HepG2 (cell line): ENCODE results near the gene MIF. TPM values are rescaled to one million over a fixed set of nuclear protein-coding genes. Genes with fewer than 3 reads are reported as not detected.

Source experiments
- ATAC-seq: fragments of 200-7000 bp; cut with Tn5 transposase; 3 replicates; pipeline ENCODE4 v1.9.1; 2020; ENCODE audit warnings: mild to moderate bottlenecking, moderate library complexity
- BruUV-seq: library from RNA; stranded (reverse); fragments of 400-500 nt; replicated peaks from 2 replicates; lab custom pipeline; 2021; lab: Mats Ljungman, UMichigan
- CTCF ChIA-PET: fragments of 300-600 bp; formaldehyde crosslinking; extraction: SDS; loops from one replicate; lab custom pipeline; 2021; ENCODE audit warnings: low total read pairs, inconsistent platforms, low intra/inter-chr PET ratio; lab: Yijun Ruan, JAX
- POLR2A ChIA-PET: fragments of 350-600 bp; sonication (Branson Sonifier 250); formaldehyde crosslinking; loops from one replicate; lab custom pipeline; 2020; ENCODE audit warnings: antibody characterized with exemption, inconsistent platforms; lab: Yijun Ruan, JAX
- DNase-seq: peaks from one replicate; pipeline ENCODE4 v3.0.0-alpha.2; 2015; ENCODE audit warnings: low spot score
- FAIRE-seq: peaks from 3 replicates; lab custom pipeline; 2011; peaks lifted over from hg19 to GRCh38; lab: Jason Lieb, UNC
- H2AFZ ChIP-seq: one replicate; pipeline ENCODE4 v1.6.1; 2011; ENCODE audit warnings: low read length, inconsistent platforms
- H3K27ac ChIP-seq: fragments of 300-600 bp; 3 replicates; pipeline ENCODE4 v1.8.0; 2011; ENCODE audit warnings: mixed run types, mild to moderate bottlenecking, mixed read lengths, low read length, inconsistent platforms; ENCODE audit not compliant: insufficient read depth; ENCODE audit errors: extremely low read length
- H3K27me3 ChIP-seq, 2 experiments: fragments of 200-600 bp in 1 of 2; 2 replicates in 1 of 2; 3 replicates in 1 of 2; pipeline versions ENCODE4 v1.6.0 to v1.8.0; 2011; ENCODE audit warnings: low read length in 2 of 2, mild to moderate bottlenecking in 2 of 2, moderate library complexity in 2 of 2, inconsistent platforms in 1 of 2; ENCODE audit not compliant: insufficient read depth in 2 of 2, control insufficient read depth in 1 of 2
- H3K36me3 ChIP-seq, 2 experiments: fragments of 200-600 bp in 1 of 2; replicated peaks in 1 of 2; 2 replicates in 1 of 2; 3 replicates in 1 of 2; pipeline versions ENCODE4 v1.5.1 to v1.8.0; 2011; ENCODE audit warnings: low read length in 2 of 2, inconsistent platforms in 1 of 2; ENCODE audit not compliant: insufficient read depth in 2 of 2, control insufficient read depth in 1 of 2
- H3K4me1 ChIP-seq: 2 replicates; pipeline ENCODE4 v1.5.1; 2012; ENCODE audit warnings: low read length, inconsistent platforms; ENCODE audit not compliant: insufficient read depth
- H3K4me2 ChIP-seq: 2 replicates; pipeline ENCODE4 v1.6.0; 2011; ENCODE audit warnings: low read depth, low read length, inconsistent platforms
- H3K4me3 ChIP-seq, 3 experiments: fragments of 200-600 bp in 1 of 3; sonication (generic), shearing (Covaris generic) in 1 of 3; replicated peaks in 1 of 3; 2 replicates each; pipeline ENCODE4 v1.5.1; 2011 to 2016; ENCODE audit warnings: low read length in 3 of 3, inconsistent platforms in 2 of 3, low read depth in 2 of 3, mild to moderate bottlenecking in 2 of 3, control low read depth in 1 of 3, mixed read lengths in 1 of 3; ENCODE audit not compliant: insufficient read depth in 1 of 3
- H3K79me2 ChIP-seq: one replicate; pipeline ENCODE4 v1.6.1; 2011; ENCODE audit warnings: low read length, inconsistent platforms; ENCODE audit not compliant: insufficient read depth
- H3K9ac ChIP-seq: 2 replicates; pipeline ENCODE4 v1.6.0; 2011; ENCODE audit warnings: mild to moderate bottlenecking, low read depth, low read length, inconsistent platforms; ENCODE audit not compliant: insufficient read depth
- H3K9me3 ChIP-seq: 2 replicates; pipeline ENCODE4 v1.5.1; 2012; ENCODE audit warnings: mild to moderate bottlenecking, low read length
- H4K20me1 ChIP-seq: 2 replicates; pipeline ENCODE4 v1.6.0; 2011; ENCODE audit warnings: inconsistent platforms, mild to moderate bottlenecking, low read length, moderate library complexity; ENCODE audit not compliant: insufficient read depth
- ATF4 ChIP-seq, 2 experiments: fragments of 450-650 bp in 1 of 2; sonication (generic) in 1 of 2; formaldehyde crosslinking; IDR thresholded peaks; 2 replicates each; pipeline versions ENCODE4 v1.5.0 to v1.8.0; 2020 to 2022; ENCODE audit warnings: mild to moderate bottlenecking in 1 of 2, missing genetic modification reagents in 1 of 2
- DNMT1 ChIP-seq: sonication (generic); formaldehyde crosslinking; IDR thresholded peaks from 2 replicates; pipeline ENCODE4 v1.5.1; 2020; ENCODE audit warnings: mild to moderate bottlenecking, missing genetic modification reagents
- KLF15 ChIP-seq: sonication (generic); formaldehyde crosslinking; IDR thresholded peaks from 2 replicates; pipeline ENCODE4 v1.8.1; 2023; ENCODE audit warnings: borderline replicate concordance, mild to moderate bottlenecking, inconsistent platforms, missing genetic modification reagents, mixed read lengths
- NFYC ChIP-seq: IDR thresholded peaks from 2 replicates; pipeline ENCODE4 v1.6.1; 2016; ENCODE audit warnings: missing genetic modification reagents, missing compliant biosample characterization
- THAP8 ChIP-seq: sonication (generic); formaldehyde crosslinking; IDR thresholded peaks from 2 replicates; pipeline ENCODE4 v1.5.1; 2020; ENCODE audit warnings: missing genetic modification reagents, mild to moderate bottlenecking, borderline replicate concordance
- ZFP62 ChIP-seq: sonication (generic); formaldehyde crosslinking; IDR thresholded peaks from 2 replicates; pipeline ENCODE4 v1.4.0; 2020; ENCODE audit warnings: missing genetic modification reagents
- WGBS: methylation state at CpG from one replicate; pipeline ENCODE4 v1.1.6; 2017; ENCODE audit warnings: low lambda C conversion rate; 5-methylcytosine and 5-hydroxymethylcytosine counted together
- in situ Hi-C: cut with HindIII; loops from 2 replicates; pipeline ENCODE4 v1.10.0; 2017; ENCODE audit warnings: low pct_unique_long_range_greater_than_20kb; ENCODE audit not compliant: extremely low pct_ligation_motif_present
- intact Hi-C: fragments of 100-400 bp; cut with micrococcal nuclease; formaldehyde crosslinking; loops from one replicate; pipeline ENCODE4 v1.10.0; 2022; ENCODE audit not compliant: unreplicated experiment
- polyA plus RNA-seq, 8 experiments: library from polyadenylated mRNA; depleted of rRNA in 3 of 8; stranded (reverse) in 7 of 8; unstranded in 1 of 8; fragments of >200 nt; fragmentation: Illumina TruSeq in 4 of 8; extraction: Trizol in 4 of 8; gene quantifications; 2 replicates each; pipeline versions ENCODE4 v1.2.1 to v1.2.3, GENCODE V29; 2011 to 2016; ENCODE audit warnings: low read depth in 4 of 8, missing spikeins in 1 of 8, mixed read lengths in 1 of 8; ENCODE audit not compliant: insufficient read depth in 1 of 8
- total RNA-seq, 5 experiments: library from RNA; depleted of rRNA; stranded (reverse); fragments of >200 nt; fragmentation: Illumina TruSeq; extraction: Trizol; gene quantifications; 2 replicates each; pipeline ENCODE4 v1.2.3, GENCODE V29; 2016; ENCODE audit warnings: low read depth in 1 of 5

The MIF gene
- total and polyA plus RNA-seq, 2 of the 13 experiments (the other 11 are each of a cell fraction or from before 2014, with no cell fraction given), result 634 to 675 TPM

- TF ChIP-seq KLF15 (CRISPR knock-in tag) (no peak), ATF4 (CRISPR knock-in tag; IDR thresholded peaks at IDR 0.05) (peak in 1 of 2 experiments; percentile 48; a peak in 1 of 4 replicates), ZFP62 (no peak), DNMT1 (no peak), THAP8 (CRISPR knock-in tag) (no peak; the same call in 1 of the 2 replicates)
Observed at GRCh38 chr22:23913661-23914353, 19.6 kb downstream of the MIF start (continued).

- ATAC-seq, result no peak
- Histone ChIP-seq H2AFZ (no peak overlapping the region), H3K36me3 (peaks cover 3 to 6% of the 10 kb centered on the region in 2 experiments; a peak in 3 of 5 replicates), H3K27ac (peak overlapping the region; percentile 37), H3K4me1 (peaks cover 29% of the 10 kb centered on the region), H3K4me3 (no peak overlapping the region), H3K79me2 (no peaks in the 10 kb centered on the region), H3K9me3 (no peaks in the 10 kb centered on the region), H3K27me3 (no peaks in the 10 kb centered on the region; a peak in 1 of 5 replicates), H3K9ac (no peak overlapping the region), H4K20me1 (no peaks in the 10 kb centered on the region), H3K4me2 (no peak overlapping the region)
- FAIRE-seq, result no peak
- in situ Hi-C loops, result no loop called here
- TF ChIP-seq NFYC (CRISPR knock-in tag), result no peak
- ChIA-PET CTCF (no interaction called here), POLR2A (no interaction called here)
- no peak for DNase-seq
- BruUV-seq, result no TSS peak
- WGBS, result 92% methylated on average over 3 of the region's 3 CpGs
- intact Hi-C loops, result no loop called here
Observed at GRCh38 chr22:23915290-23915689, 21.1 kb downstream of the MIF start.
